HUES64 (cell line): ENCODE data around the gene TRERF1.

ENCODE experiments used
- H3K27ac ChIP-seq: 2 replicates; pipeline ENCODE4 v1.7.0; 2013; ENCODE audit warnings: low read depth, low read length, inconsistent platforms
- H3K27me3 ChIP-seq: 2 replicates; pipeline ENCODE4 v1.6.1; 2013; ENCODE audit warnings: mild to moderate bottlenecking, low read length; ENCODE audit not compliant: insufficient read depth
- H3K36me3 ChIP-seq: 2 replicates; pipeline ENCODE4 v1.6.1; 2013; ENCODE audit warnings: mild to moderate bottlenecking, low read length; ENCODE audit not compliant: insufficient read depth
- H3K4me1 ChIP-seq: 2 replicates; pipeline ENCODE4 v1.6.1; 2013; ENCODE audit warnings: mild to moderate bottlenecking, low read length, moderate library complexity; ENCODE audit not compliant: insufficient read depth
- H3K4me3 ChIP-seq: 2 replicates; pipeline ENCODE4 v1.5.1; 2013; ENCODE audit warnings: mild to moderate bottlenecking, low read length, moderate library complexity
- H3K9ac ChIP-seq: 2 replicates; pipeline ENCODE4 v1.6.1; 2013; ENCODE audit warnings: mild to moderate bottlenecking, low read depth, low read length
- H3K9me3 ChIP-seq: 2 replicates; pipeline ENCODE4 v1.6.1; 2013; ENCODE audit warnings: low read depth, low read length; ENCODE audit not compliant: insufficient read depth
- WGBS: fragments of 150-250, 120-280 bp; methylation state at CpG from one replicate; pipeline ENCODE4 v1.1.7; 2013; ENCODE audit warnings: missing lambda C conversion rate; 5-methylcytosine and 5-hydroxymethylcytosine counted together

TRERF1 gene

GRCh38 chr6:42314571-42315258, 137.0 kb downstream of the TRERF1 start:
- WGBS: 89% methylated on average over 10 of the region's 10 CpGs
- Histone ChIP-seq H3K36me3 (no peaks in the 10 kb centered on the region), H3K4me1 (peaks cover 33% of the 10 kb centered on the region), H3K27ac (no peak overlapping the region; the same call in 1 of the 2 replicates), H3K9ac (no peak overlapping the region), H3K27me3 (no peaks in the 10 kb centered on the region), H3K4me3 (no peak overlapping the region), H3K9me3 (no peaks in the 10 kb centered on the region)

- H3K4me1 ChIP-seq: peaks cover 33% of the 10 kb centered on the region
- 92% methylated on average over 9 of the region's 9 CpGs for WGBS
- no peak overlapping the region for H3K27ac ChIP-seq
- no peaks in the 10 kb centered on the region for H3K36me3 ChIP-seq
- no peaks in the 10 kb centered on the region for H3K27me3 ChIP-seq
- no peak overlapping the region for H3K4me3 ChIP-seq
- no peaks in the 10 kb centered on the region for H3K9me3 ChIP-seq
- H3K9ac ChIP-seq: no peak overlapping the region
These were observed 137.7 kb downstream of the TRERF1 start for GRCh38 chr6:42313941-42314570.

DNA sequence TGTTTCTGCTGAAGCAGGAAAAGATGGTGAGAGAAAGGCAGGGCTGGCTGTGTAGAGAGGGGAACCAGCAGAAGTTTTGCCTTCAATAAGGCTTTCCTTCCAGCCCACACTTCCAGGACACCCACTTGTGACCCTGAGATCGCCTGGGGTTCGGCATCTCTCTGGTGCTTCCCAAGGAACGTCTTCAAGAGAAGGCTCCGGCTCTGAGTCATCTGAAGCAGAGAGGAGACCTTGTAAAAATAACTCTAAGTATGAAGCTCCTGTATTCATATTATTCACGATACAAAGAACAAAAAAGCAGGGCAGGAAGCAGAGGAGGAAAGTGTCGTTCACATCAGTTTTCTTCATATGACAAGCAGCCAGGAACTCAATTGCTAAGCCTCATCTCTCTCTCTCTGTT, 138.7 kb downstream of the TRERF1 start:
- H3K9me3 ChIP-seq: no peaks in the 10 kb centered on the region
- H3K27me3 ChIP-seq: no peaks in the 10 kb centered on the region
- no peak overlapping the region for H3K9ac ChIP-seq
- no peaks in the 10 kb centered on the region for H3K36me3 ChIP-seq
- no peak overlapping the region for H3K4me3 ChIP-seq
- peaks cover 33% of the 10 kb centered on the region for H3K4me1 ChIP-seq
- WGBS: 89% methylated on average over 6 of the region's 6 CpGs
- H3K27ac ChIP-seq: no peak overlapping the region

DNA sequence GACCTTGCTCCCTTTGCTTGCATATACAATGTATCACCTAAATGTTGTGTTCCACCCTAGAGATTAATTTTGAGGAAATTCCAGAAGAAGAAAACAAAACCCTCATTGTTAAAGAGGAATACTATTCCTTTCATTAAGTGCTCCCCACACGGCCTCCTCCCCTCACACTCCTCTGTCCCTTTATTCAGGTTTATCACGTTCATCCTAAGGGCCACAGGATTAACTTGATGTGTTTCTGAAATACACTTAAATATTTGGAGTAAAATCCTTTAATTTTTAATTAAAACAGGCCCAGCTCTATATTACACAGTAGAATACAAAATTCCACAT, 144.6 kb downstream of the TRERF1 start:
- Histone ChIP-seq H3K36me3 (no peaks in the 10 kb centered on the region), H3K9ac (no peak overlapping the region), H3K9me3 (no peaks in the 10 kb centered on the region), H3K4me3 (no peak overlapping the region), H3K4me1 (peaks cover 22% of the 10 kb centered on the region), H3K27ac (no peak overlapping the region), H3K27me3 (no peaks in the 10 kb centered on the region)
- WGBS: 95% methylated on average over 2 of the region's 2 CpGs

DNA sequence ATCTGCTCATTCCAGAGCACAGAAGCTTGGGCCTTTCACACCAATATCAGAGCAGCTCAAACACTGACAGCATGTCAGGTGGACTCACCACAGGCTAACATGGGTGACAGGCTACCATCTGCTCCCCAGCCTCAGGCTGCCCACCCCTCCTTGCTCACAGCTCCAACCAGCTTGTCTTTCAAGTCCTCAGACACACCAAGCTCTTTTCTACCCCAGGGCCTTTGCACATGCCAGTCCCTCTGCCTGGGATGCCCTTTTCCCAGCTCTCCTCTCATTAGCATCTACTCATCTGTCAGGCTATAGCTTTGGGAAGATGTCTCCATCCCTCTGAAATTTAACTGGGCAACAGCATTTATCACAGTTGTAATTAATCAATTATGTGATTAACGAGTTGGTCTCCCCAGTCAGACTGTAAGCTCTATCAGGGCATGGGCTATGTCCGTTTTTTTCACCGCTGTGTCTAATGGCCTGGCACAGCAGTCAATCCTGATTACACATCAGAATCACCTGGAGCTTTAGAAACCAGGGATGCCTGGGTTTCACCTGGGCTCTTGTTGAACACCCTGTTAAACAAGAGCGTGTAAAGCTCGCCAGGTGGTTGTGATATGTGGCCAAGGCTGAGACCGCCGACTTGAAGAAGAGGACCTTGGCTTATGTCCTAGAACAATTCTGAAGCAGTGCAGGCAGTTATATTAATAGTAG, 145.1 kb downstream of the TRERF1 start:
- H3K9me3 ChIP-seq: no peaks in the 10 kb centered on the region
- no peak overlapping the region for H3K27ac ChIP-seq
- no peak overlapping the region for H3K4me3 ChIP-seq
- no peaks in the 10 kb centered on the region for H3K27me3 ChIP-seq
- 96% methylated on average over 7 of the region's 7 CpGs for WGBS
- no peak overlapping the region for H3K9ac ChIP-seq
- no peaks in the 10 kb centered on the region for H3K36me3 ChIP-seq
- H3K4me1 ChIP-seq: peaks cover 27% of the 10 kb centered on the region

GRCh38 chr6:42304053-42304712, 147.5 kb downstream of the TRERF1 start:
- Histone ChIP-seq H3K4me3 (no peak overlapping the region), H3K36me3 (peaks cover 15% of the 10 kb centered on the region; the same call in 1 of the 2 replicates), H3K4me1 (peaks cover 28% of the 10 kb centered on the region), H3K9me3 (no peaks in the 10 kb centered on the region), H3K9ac (no peak overlapping the region; the same call in 1 of the 2 replicates), H3K27me3 (no peaks in the 10 kb centered on the region), H3K27ac (no peak overlapping the region)
- 58% methylated on average over 6 of the region's 6 CpGs for WGBS

- H3K4me1 ChIP-seq: peaks cover 28% of the 10 kb centered on the region
- no peaks in the 10 kb centered on the region for H3K27me3 ChIP-seq
- no peak overlapping the region for H3K4me3 ChIP-seq
- H3K9ac ChIP-seq: no peak overlapping the region
- no peak overlapping the region for H3K27ac ChIP-seq
- 83% methylated on average over 3 of the region's 3 CpGs for WGBS
- no peaks in the 10 kb centered on the region for H3K9me3 ChIP-seq
- peaks cover 15% of the 10 kb centered on the region; the same call in 1 of the 2 replicates for H3K36me3 ChIP-seq
These were observed 149.3 kb downstream of the TRERF1 start for GRCh38 chr6:42302411-42302810.

GRCh38 chr6:42301986-42302385, 149.7 kb downstream of the TRERF1 start:
- WGBS: 70% methylated on average over 1 of the region's 1 CpG
- H3K4me3 ChIP-seq: no peak overlapping the region

GRCh38 chr6:42300701-42301100, 151.0 kb downstream of the TRERF1 start:
- Histone ChIP-seq H3K4me1 (peaks cover 28% of the 10 kb centered on the region), H3K9me3 (no peaks in the 10 kb centered on the region), H3K27me3 (no peaks in the 10 kb centered on the region), H3K9ac (no peak overlapping the region), H3K36me3 (peaks cover 15% of the 10 kb centered on the region; the same call in 1 of the 2 replicates), H3K4me3 (no peak overlapping the region), H3K27ac (no peak overlapping the region)
- WGBS: 73% methylated on average over 1 of the region's 1 CpG

More at GRCh38 chr6:42301986-42302385, 149.7 kb downstream of the TRERF1 start:
- Histone ChIP-seq H3K4me1 (peaks cover 28% of the 10 kb centered on the region), H3K36me3 (peaks cover 15% of the 10 kb centered on the region; the same call in 1 of the 2 replicates), H3K9ac (no peak overlapping the region), H3K27ac (no peak overlapping the region), H3K9me3 (no peaks in the 10 kb centered on the region), H3K27me3 (no peaks in the 10 kb centered on the region)

DNA sequence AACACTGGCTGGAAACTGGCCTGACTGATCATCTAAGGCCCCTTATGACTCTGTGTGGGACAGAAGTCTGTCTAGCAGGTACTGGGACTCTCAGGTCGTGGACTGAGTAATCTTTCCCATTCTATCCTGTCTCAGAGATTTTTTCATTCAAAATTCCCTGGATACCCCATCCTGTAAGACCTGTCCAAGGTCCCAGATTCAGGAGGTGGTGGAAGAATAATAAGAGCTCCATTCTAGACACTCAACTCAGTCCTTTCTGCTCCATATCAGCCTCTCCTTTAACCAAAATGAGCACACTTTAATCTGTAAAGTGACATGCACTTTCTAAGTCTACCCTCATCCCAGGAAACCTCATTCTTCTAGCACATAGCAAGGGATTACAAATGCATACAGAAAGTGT, 151.5 kb downstream of the TRERF1 start:
- WGBS: 81% methylated on average over 1 of the region's 1 CpG
- Histone ChIP-seq H3K4me3 (no peak overlapping the region), H3K9me3 (no peaks in the 10 kb centered on the region), H3K4me1 (peaks cover 28% of the 10 kb centered on the region), H3K27ac (no peak overlapping the region), H3K27me3 (no peaks in the 10 kb centered on the region), H3K9ac (no peak overlapping the region), H3K36me3 (peaks cover 15% of the 10 kb centered on the region; the same call in 1 of the 2 replicates)

GRCh38 chr6:42297661-42298060, 154.1 kb downstream of the TRERF1 start:
- Histone ChIP-seq H3K9me3 (no peaks in the 10 kb centered on the region), H3K4me3 (no peak overlapping the region), H3K27ac (no peak overlapping the region), H3K4me1 (peaks cover 11% of the 10 kb centered on the region), H3K27me3 (no peaks in the 10 kb centered on the region), H3K9ac (no peak overlapping the region), H3K36me3 (peaks cover 15% of the 10 kb centered on the region; the same call in 1 of the 2 replicates)
